Panc1 (cell line): ENCODE results near the gene LASP1. TPM values are rescaled to one million over a fixed set of nuclear protein-coding genes. Genes with fewer than 3 reads are reported as not detected.

Experiments
- ATAC-seq: fragments of 200-7000 bp; cut with Tn5 transposase; 2 replicates; pipeline ENCODE4 v1.9.1; 2020; ENCODE audit warnings: mild to moderate bottlenecking, moderate library complexity
- BruUV-seq: library from RNA; stranded (reverse); fragments of 400-500 nt; replicated peaks from 2 replicates; lab custom pipeline; 2021; lab: Mats Ljungman, UMichigan
- CTCF ChIA-PET: fragments of 300-600 bp; sonication (Branson Sonifier 250); formaldehyde crosslinking; loops from one replicate; lab custom pipeline; 2022; ENCODE audit warnings: antibody characterized with exemption; lab: Charles Lee
- POLR2A ChIA-PET: fragments of 300-600 bp; sonication (Branson Sonifier 250); formaldehyde crosslinking; loops from one replicate; lab custom pipeline; 2022; ENCODE audit warnings: antibody characterized with exemption; lab: Charles Lee
- DNase-seq: peaks from one replicate; pipeline ENCODE4 v3.0.0-alpha.2; 2010; ENCODE audit warnings: low read depth, low spot score
- H3K27ac ChIP-seq: 2 replicates; pipeline ENCODE4 v1.5.1; 2011; ENCODE audit warnings: mild to moderate bottlenecking, low read length, inconsistent platforms
- H3K27me3 ChIP-seq: fragments of 200-500 bp; sonication (Bioruptor generic); 2 replicates; pipeline ENCODE4 v1.6.0; 2014; ENCODE audit warnings: low read length, inconsistent platforms; ENCODE audit not compliant: control insufficient read depth, insufficient read depth
- H3K36me3 ChIP-seq: fragments of 200-500 bp; sonication (Bioruptor generic); 2 replicates; pipeline ENCODE4 v1.5.1; 2014; ENCODE audit warnings: inconsistent platforms, mild to moderate bottlenecking, low read length, moderate library complexity; ENCODE audit not compliant: control insufficient read depth, insufficient read depth
- H3K4me1 ChIP-seq: 2 replicates; pipeline ENCODE4 v1.5.1; 2011; ENCODE audit warnings: inconsistent platforms, mild to moderate bottlenecking, low read length, moderate library complexity; ENCODE audit not compliant: control insufficient read depth, insufficient read depth
- H3K4me3 ChIP-seq, 2 experiments: 2 replicates each; pipeline ENCODE4 v1.5.1; 2011 to 2012; ENCODE audit warnings: low read depth in 2 of 2, low read length in 2 of 2, mild to moderate bottlenecking in 2 of 2, inconsistent platforms in 1 of 2, moderate library complexity in 1 of 2
- H3K9me3 ChIP-seq: fragments of 200-500 bp; sonication (Bioruptor generic); 2 replicates; pipeline ENCODE4 v1.5.1; 2014; ENCODE audit warnings: low read depth, mild to moderate bottlenecking, inconsistent platforms, low read length, moderate library complexity; ENCODE audit not compliant: control insufficient read depth, insufficient read depth
- POLR2AphosphoS5 ChIP-seq: IDR thresholded peaks from 2 replicates; pipeline ENCODE4 v1.6.1; 2012; ENCODE audit warnings: mild to moderate bottlenecking, low read depth, low read length, moderate library complexity
- SIN3A ChIP-seq: IDR thresholded peaks from 2 replicates; pipeline ENCODE4 v1.6.1; 2012; ENCODE audit warnings: low read depth, mild to moderate bottlenecking, low read length, moderate library complexity, borderline replicate concordance; ENCODE audit not compliant: insufficient read depth
- TCF7L2 ChIP-seq: IDR thresholded peaks from 2 replicates; pipeline ENCODE4 v1.6.1; 2011; ENCODE audit warnings: mild to moderate bottlenecking, low read depth, low read length, inconsistent platforms
- in situ Hi-C: cut with HindIII; loops from 2 replicates; pipeline ENCODE4 v1.10.0; 2016; ENCODE audit warnings: low sequenced_read_pairs, low pct_unique_long_range_greater_than_20kb
- intact Hi-C: fragments of 100-400 bp; cut with micrococcal nuclease; formaldehyde crosslinking; loops from one replicate; pipeline ENCODE4 v1.10.0; 2022; ENCODE audit not compliant: unreplicated experiment
- total RNA-seq: library from RNA; stranded (reverse); gene quantifications from one replicate; pipeline ENCODE4 v1.2.1, GENCODE V29; 2021; ENCODE audit not compliant: unreplicated experiment
- TF ChIP-seq, protein P1 (sequence below): fragments of 450-650 bp; IDR thresholded peaks from 2 replicates; pipeline ENCODE4 v1.5.1; 2017; ENCODE audit warnings: mild to moderate bottlenecking
- TF ChIP-seq, protein P2 (sequence below), 2 experiments: IDR thresholded peaks; 2 replicates each; pipeline ENCODE4 v1.6.1; 2011 to 2012; ENCODE audit warnings: low read depth in 2 of 2, control low read depth in 1 of 2, low read length in 1 of 2, mild to moderate bottlenecking in 1 of 2, moderate library complexity in 1 of 2; ENCODE audit not compliant: insufficient read depth in 1 of 2

The LASP1 gene
- total RNA-seq, 1 experiment from 2014 or later: 112 TPM

DNA sequence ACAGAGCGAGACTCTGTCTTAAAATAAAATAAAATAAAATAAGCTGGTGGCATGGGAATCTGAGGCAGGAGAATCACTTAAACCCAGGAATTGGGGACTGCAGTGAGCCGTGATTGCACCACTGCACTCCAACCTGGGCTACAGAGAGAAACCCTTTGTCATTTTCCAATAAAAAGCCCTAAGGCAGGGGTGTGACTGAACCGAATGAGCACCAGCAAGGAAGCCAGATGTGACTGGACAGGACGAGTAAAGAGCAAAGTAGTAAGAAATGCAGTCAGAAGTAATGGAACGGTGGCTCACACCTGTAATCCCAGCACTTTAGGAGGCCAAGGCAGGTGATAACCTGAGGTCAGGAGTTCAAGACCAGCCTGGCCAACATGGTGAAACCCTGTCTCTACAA, 12.6 kb upstream of the LASP1 start:
- no peaks in the 10 kb centered on the region for H3K27me3 ChIP-seq
- POLR2A ChIA-PET: no interaction called here
- CTCF ChIA-PET: no interaction called here
- in situ Hi-C loops: no loop called here
- H3K36me3 ChIP-seq: peaks cover 11% of the 10 kb centered on the region; the same call in 1 of the 2 replicates
- intact Hi-C loops: no loop called here
- H3K27ac ChIP-seq: no peak overlapping the region
- no TSS peak for BruUV-seq
- H3K9me3 ChIP-seq: no peaks in the 10 kb centered on the region
- TF ChIP-seq TCF7L2 (no peak), POLR2AphosphoS5 (no peak), SIN3A (no peak)
- TF ChIP-seq, protein P1, sequence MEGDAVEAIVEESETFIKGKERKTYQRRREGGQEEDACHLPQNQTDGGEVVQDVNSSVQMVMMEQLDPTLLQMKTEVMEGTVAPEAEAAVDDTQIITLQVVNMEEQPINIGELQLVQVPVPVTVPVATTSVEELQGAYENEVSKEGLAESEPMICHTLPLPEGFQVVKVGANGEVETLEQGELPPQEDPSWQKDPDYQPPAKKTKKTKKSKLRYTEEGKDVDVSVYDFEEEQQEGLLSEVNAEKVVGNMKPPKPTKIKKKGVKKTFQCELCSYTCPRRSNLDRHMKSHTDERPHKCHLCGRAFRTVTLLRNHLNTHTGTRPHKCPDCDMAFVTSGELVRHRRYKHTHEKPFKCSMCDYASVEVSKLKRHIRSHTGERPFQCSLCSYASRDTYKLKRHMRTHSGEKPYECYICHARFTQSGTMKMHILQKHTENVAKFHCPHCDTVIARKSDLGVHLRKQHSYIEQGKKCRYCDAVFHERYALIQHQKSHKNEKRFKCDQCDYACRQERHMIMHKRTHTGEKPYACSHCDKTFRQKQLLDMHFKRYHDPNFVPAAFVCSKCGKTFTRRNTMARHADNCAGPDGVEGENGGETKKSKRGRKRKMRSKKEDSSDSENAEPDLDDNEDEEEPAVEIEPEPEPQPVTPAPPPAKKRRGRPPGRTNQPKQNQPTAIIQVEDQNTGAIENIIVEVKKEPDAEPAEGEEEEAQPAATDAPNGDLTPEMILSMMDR: no peak
- TF ChIP-seq, protein P2, sequence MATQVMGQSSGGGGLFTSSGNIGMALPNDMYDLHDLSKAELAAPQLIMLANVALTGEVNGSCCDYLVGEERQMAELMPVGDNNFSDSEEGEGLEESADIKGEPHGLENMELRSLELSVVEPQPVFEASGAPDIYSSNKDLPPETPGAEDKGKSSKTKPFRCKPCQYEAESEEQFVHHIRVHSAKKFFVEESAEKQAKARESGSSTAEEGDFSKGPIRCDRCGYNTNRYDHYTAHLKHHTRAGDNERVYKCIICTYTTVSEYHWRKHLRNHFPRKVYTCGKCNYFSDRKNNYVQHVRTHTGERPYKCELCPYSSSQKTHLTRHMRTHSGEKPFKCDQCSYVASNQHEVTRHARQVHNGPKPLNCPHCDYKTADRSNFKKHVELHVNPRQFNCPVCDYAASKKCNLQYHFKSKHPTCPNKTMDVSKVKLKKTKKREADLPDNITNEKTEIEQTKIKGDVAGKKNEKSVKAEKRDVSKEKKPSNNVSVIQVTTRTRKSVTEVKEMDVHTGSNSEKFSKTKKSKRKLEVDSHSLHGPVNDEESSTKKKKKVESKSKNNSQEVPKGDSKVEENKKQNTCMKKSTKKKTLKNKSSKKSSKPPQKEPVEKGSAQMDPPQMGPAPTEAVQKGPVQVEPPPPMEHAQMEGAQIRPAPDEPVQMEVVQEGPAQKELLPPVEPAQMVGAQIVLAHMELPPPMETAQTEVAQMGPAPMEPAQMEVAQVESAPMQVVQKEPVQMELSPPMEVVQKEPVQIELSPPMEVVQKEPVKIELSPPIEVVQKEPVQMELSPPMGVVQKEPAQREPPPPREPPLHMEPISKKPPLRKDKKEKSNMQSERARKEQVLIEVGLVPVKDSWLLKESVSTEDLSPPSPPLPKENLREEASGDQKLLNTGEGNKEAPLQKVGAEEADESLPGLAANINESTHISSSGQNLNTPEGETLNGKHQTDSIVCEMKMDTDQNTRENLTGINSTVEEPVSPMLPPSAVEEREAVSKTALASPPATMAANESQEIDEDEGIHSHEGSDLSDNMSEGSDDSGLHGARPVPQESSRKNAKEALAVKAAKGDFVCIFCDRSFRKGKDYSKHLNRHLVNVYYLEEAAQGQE (IDR thresholded peaks at IDR 0.05; ENCODE audit: insufficient read depth in 1 of 2, low read depth in 2 of 2, low read length in 1 of 2): no peak
- H3K4me1 ChIP-seq: no peaks in the 10 kb centered on the region
- no peak overlapping the region for H3K4me3 ChIP-seq
- no peak for DNase-seq
- ATAC-seq: no peak

GRCh38 chr17:38861399-38861843, 8.4 kb upstream of the LASP1 start:
- in situ Hi-C loops: no loop called here
- ATAC-seq (peak; percentile 96), DNase-seq (peak; percentile 64)
- no peaks in the 10 kb centered on the region for H3K9me3 ChIP-seq
- intact Hi-C loops: no loop called here
- no peak overlapping the region for H3K4me3 ChIP-seq
- TF ChIP-seq SIN3A (no peak), POLR2AphosphoS5 (no peak), TCF7L2 (no peak)
- TF ChIP-seq, protein P1: no peak
- TF ChIP-seq, protein P2 (IDR thresholded peaks at IDR 0.05; ENCODE audit: insufficient read depth in 1 of 2, low read depth in 2 of 2, low read length in 1 of 2): no peak
- no peak overlapping the region for H3K27ac ChIP-seq
- no peaks in the 10 kb centered on the region for H3K36me3 ChIP-seq
- no peaks in the 10 kb centered on the region for H3K27me3 ChIP-seq
- ChIA-PET POLR2A (no interaction called here), CTCF (interaction anchor here (0.7 kb wide), 1 partner anchor 292 kb away, joined by 3 read pairs; no protein-coding TSS in a partner anchor)
- no TSS peak for BruUV-seq
- H3K4me1 ChIP-seq: no peaks in the 10 kb centered on the region
